GM20431 (cell line): ENCODE results near the gene MICAL2.

Experiments used
- in situ Hi-C: fragments of 300-500 bp; cut with MseI, MboI; formaldehyde crosslinking; loops from one replicate; pipeline ENCODE4 v1.15.0; 2020; ENCODE audit warnings: low sequenced_read_pairs; ENCODE audit not compliant: unreplicated experiment

The MICAL2 gene

DNA sequence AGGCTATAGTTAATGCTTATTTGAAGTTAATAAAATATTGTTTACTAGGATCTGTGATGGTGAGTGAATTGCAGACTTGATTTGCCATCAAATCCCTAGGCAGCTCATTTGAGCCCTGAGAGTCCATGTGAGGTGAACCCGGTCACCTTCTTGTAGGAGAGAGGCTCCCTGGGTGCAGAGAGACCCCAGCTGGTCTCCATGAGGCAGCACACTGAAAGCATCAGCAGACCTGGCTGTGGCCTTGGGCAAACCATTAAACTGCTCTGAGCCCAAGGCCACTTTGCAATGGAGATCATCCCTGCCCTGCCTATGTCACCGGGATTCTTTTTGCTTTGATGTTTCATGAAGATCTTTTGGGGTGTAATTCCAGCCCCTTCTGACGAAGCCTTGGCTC, 125.2 kb downstream of the MICAL2 start:
- in situ Hi-C loops: loop anchor here (25.0 kb wide), 1 partner anchor 173 kb away; no protein-coding TSS in a partner anchor

DNA sequence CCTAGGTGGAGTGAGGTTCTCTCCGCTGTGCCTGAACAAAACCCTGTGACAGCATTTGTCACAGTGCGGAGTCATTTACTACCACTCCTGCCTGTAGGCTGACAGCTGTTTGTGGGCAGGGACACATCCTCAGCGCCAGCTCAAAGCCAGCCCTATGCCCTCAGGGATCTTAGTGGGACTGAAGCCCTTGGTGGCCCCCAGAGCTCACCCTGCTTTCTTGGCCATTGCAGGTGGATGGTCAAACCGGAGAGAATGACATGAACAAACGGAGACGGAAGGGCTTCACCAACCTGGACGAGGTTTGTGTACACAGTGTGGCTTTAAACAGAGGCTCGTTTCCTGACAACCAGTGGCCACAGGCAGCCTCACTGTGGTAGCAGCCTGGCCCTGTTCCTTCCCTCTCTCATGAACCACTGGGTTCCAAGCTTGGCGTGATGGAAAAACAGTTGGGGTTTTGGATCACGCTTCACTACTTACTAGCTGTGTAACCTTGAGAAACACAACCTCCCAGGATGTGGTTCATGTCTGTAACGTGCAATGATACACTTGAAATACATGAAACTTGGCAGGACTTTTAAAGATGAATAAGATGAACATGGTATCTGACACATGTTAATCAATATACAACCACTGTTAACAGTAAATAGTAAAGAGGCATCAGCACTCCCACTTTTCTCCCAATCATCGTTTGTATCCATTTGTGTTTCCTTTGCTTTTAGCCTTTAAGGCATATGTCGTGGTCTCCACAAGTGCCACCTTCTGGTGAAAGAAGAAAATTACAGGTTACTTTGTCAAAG, 125.8 kb downstream of the MICAL2 start:
- in situ Hi-C loops: loop anchor here (25.0 kb wide), 1 partner anchor 174 kb away; no protein-coding TSS in a partner anchor

DNA sequence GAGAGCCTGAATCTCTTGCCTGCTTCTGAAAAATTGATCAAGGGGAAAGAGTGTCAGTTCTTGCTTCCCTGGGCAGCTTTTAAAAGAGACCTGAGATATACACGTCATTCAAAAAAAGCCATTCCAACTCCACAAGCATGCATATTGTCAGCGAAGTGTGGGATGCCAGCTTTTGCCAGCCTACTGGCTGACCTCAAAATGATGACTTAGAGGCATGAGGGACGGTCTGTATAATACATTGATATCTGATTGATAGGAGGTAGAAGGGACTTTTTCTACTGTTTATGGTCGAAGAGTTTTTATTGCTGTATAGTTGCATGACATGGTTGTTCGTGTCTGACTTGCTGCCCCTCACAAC, 126.3 kb downstream of the MICAL2 start:
- in situ Hi-C loops: loop anchor here (25.0 kb wide), 1 partner anchor 174 kb away; no protein-coding TSS in a partner anchor

DNA sequence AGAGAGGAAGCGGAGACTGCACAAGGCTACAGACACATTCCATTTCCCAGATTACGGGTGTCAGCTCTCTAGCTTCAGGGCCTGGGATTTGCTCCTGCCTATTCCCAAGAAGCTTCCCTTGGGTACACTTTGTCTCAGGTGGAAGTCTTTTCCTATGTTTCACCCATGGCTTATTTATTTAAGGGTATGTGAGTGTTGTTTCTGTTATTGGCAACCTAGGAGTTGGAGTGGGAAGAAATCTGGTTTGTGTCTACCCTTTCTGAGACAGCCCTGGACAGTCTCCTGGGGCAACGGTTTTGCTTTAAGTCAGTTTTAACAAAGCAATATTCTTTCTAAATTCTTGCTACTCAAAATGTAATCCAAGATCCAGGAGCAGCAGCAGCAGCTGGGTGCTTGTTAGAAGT, 127.0 kb downstream of the MICAL2 start:
- in situ Hi-C loops: loop anchor here (25.0 kb wide), 1 partner anchor 175 kb away; no protein-coding TSS in a partner anchor

GRCh38 chr11:12238420-12238819, 128.0 kb downstream of the MICAL2 start:
- in situ Hi-C loops: loop anchor here (25.0 kb wide), 1 partner anchor 176 kb away; no protein-coding TSS in a partner anchor

DNA sequence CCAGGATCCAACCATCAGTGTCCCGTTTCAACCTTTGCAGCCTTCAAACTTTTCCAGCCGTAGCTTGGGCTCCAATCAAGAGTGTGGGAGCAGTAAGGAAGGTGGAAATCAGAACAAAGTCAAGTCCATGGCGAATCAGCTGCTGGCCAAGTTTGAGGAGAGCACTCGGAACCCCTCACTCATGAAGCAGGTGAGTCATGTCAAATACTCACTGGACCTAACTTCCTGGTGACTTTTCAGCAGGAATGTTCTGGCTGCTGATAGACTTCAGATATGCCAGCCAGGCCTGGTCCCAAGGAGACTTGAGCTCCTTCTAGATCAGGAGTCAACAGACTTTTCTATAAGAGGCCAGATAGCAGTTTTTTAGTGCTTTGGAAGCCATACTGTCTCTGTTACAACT, 129.0 kb downstream of the MICAL2 start:
- in situ Hi-C loops: loop anchor here (25.0 kb wide), 1 partner anchor 177 kb away; no protein-coding TSS in a partner anchor

DNA sequence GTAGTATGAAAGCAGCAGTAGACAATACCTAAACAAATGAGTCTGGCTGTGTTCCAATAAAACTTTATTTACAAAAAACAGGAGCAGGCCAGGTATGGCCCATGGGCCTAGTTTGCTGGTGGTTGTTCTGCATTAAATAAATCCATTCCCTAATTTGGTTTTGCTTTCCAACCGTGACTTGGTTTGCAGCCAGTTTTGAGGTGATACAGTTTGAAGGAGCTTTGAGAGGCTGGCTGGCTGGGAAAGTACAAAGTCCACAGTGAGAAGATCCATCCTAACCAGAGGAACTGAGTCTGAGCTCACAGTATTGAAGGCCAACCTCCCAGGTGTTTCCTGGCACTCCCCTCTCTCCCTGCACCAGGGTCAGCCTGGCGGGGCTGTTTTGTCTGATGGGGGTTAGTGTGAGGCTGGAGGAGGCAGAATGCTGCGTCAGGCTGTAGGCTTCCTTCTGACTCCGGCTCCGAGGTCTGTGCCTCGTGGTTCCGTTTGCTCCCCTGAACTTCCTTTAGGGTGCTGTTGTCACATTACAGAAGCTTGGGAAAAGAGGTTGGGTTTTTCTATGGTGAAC, 129.5 kb downstream of the MICAL2 start:
- in situ Hi-C loops: loop anchor here (25.0 kb wide), 1 partner anchor 178 kb away; no protein-coding TSS in a partner anchor

DNA sequence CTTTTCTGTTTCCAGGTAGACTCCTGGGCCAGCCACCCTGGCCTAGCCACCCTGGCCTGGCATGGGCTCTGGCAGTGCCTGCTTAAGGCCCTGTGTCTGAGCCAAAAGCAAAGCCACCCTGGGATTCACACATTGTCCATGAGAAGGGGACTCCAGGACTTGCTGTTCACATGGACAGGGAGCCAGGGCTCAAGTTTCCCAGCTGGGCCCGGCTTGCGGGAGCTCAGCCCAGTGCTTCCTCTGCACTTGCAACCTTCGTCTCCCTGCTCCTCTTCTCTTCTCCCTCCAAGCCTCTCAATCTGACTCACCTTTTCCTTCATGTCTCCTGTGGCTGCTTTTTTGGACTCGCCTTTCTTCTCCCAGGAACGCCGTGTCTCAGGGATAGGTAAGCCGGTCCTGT, 130.3 kb downstream of the MICAL2 start:
- in situ Hi-C loops: loop anchor here (25.0 kb wide), 1 partner anchor 178 kb away; no protein-coding TSS in a partner anchor

DNA sequence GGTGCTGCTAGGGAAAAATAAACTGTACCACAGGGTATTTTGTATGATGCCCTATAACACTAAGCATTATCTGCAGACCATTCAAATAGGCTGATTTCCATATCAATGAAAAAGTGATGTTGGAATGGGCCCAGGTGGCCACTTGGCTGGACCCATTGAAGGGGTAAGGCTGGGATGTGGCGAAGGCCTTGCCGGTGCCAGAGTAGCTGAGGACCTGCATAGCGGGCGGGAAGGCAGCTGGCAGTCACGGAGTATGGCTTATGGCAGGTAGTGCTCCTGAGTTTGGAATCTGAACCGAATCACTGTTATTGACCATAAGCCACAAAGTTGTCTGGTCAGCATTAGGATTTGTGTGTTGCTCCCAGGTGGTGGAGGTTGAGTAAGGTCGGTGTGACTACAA, 131.0 kb downstream of the MICAL2 start:
- in situ Hi-C loops: loop anchor here (25.0 kb wide), 1 partner anchor 179 kb away; no protein-coding TSS in a partner anchor

- in situ Hi-C loops: loop anchor here (25.0 kb wide), 1 partner anchor 180 kb away; no protein-coding TSS in a partner anchor
Measured at GRCh38 chr11:12241971-12242672, 131.7 kb downstream of the MICAL2 start.

GRCh38 chr11:12242966-12243365, 132.6 kb downstream of the MICAL2 start:
- in situ Hi-C loops: loop anchor here (25.0 kb wide), 1 partner anchor 181 kb away; no protein-coding TSS in a partner anchor

DNA sequence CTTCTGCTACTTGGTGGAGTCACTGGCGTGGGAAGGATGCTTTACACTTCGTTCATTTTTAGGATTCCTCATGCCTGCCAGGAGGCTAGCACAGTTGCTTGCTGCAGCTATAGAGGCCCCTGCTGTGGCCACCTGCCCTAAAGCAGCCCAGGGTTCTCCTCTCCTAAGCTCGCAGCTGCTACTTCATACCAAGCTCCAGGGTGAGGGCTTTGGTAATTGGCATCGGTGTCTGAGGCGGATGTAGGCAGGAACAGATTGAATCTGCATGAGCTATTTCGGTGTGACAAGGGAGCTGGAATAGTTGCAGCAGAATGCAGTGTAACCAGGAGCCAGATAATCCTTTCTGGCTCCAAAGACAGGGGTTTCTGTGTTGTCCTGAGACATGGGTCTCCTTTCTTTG, 133.1 kb downstream of the MICAL2 start:
- in situ Hi-C loops: loop anchor here (25.0 kb wide), 1 partner anchor 181 kb away; no protein-coding TSS in a partner anchor

GRCh38 chr11:12243911-12244550, 133.6 kb downstream of the MICAL2 start:
- in situ Hi-C loops: loop anchor here (25.0 kb wide), 1 partner anchor 182 kb away; no protein-coding TSS in a partner anchor

DNA sequence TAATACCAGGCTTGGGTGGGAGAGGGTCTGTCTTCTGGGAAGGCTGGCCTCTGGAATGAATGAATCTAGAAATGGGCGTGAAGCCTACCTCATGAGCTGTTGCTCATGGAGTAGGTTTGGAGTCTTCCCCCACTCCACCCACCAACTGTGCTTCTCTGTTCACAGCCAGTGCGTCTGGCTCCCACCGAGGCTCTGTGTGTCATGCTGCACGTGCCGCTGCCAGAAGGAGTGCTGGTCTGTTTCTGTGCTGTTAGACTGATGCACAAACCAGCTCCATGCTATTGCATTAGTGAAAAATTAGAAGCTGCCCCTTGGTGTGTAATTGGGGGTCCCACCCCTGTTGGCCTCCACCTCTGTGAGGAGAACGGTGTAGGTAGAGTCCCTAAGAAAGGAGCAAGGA, 134.7 kb downstream of the MICAL2 start:
- in situ Hi-C loops: loop anchor here (25.0 kb wide), 1 partner anchor 183 kb away; no protein-coding TSS in a partner anchor

DNA sequence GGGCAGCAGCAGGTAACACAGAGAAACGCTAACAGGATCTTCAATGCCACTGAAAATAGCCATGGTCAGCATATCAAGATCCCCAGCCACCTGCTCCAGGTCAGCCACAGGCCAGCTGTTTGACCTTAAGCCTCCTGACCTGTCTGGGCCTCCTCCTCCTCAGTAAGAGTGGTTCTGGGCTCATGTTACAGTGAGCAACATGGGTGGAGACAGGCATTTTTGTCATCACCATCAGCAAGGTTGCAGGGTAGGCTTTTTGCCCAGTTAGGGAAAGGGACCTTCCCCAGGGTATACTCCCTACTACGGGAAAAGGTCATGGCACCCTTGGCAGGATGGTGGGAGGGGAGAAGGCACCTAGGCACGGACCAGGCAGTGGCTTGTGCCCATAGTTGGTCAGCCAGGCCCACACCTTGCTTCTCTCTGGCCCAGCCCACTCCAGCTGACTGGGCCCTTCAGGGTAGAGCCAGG, 135.2 kb downstream of the MICAL2 start:
- in situ Hi-C loops: loop anchor here (25.0 kb wide), 1 partner anchor 183 kb away; no protein-coding TSS in a partner anchor

- in situ Hi-C loops: loop anchor here (25.0 kb wide), 1 partner anchor 184 kb away; no protein-coding TSS in a partner anchor
Measured at GRCh38 chr11:12246147-12246546, 135.8 kb downstream of the MICAL2 start.

DNA sequence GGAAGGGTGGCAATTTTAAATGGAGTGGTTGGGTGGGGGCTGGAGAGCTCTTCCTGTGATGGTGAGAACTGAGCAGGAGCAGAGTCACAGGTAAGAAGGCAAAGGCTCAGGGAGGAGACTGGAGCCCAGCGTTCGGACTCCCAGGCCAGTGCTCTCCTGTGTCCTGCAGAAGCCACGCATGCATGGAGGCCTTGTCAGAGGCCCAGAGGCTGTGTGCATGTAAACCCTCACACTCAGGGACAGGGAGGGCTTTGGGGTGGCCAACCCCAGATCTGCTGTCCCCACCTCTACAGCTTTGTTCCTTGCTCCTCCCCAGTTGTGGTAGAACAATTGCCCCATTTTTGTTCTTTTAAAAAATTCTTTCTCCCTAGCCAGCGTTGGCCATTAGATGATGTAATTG, 136.6 kb downstream of the MICAL2 start:
- in situ Hi-C loops: loop anchor here (25.0 kb wide), 1 partner anchor 185 kb away; no protein-coding TSS in a partner anchor

DNA sequence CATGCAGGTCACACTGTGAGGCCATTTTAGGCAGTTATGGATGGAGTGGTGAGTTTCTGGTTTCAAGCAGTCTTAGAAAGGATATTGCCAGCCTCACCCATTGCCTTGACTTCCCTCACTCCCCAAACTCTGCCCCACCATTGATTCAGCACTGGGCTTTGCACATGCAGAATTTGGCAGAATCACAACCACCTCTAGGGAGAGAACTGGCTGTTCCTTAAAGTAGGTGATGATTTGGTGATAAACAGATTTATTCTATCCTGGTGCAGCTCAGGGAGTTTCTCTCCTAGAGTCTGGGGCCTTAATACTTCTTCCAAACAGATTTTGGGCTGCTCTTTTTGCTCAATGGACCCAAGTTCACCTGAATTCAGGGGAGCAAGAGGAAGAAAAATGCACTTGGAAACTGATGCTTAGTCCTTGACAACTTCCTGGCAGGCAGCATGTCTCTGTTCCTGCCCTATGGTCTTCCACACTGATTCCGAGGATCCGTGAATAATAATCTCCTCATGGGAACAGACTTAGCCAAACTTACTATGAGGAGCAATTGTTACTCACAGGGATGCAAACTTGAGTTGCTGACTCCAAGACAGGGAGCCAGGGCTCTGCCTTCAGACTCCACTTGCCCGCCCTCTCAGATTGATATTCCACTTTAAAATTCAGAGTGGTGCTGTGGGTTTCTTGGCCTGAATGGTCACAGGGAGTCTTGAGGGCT, 137.3 kb downstream of the MICAL2 start:
- in situ Hi-C loops: loop anchor here (25.0 kb wide), 1 partner anchor 185 kb away; no protein-coding TSS in a partner anchor

DNA sequence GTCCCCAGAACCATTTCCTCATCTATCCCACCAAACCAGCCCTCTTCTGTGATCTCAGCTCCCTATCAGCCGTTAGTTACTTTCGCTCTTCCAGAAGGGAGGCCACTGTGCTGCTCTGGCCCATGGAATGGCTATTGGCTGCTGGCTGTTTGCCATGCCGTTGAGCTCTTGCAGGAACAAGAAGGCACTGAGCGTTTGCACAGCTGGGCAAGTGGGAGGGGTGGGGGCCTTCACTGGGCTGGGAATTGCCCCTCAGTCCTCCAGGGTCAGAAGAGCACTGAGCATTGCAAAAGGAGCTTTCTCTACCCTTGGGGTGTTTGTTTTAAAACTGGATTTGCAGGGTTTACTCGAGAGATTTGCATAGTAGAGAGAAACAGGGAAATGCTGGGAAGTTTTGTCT, 137.9 kb downstream of the MICAL2 start:
- in situ Hi-C loops: loop anchor here (25.0 kb wide), 1 partner anchor 186 kb away; no protein-coding TSS in a partner anchor
